Parathyroid adenoma (tissue), 2 donors: ENCODE measurements around the gene UACA.

ENCODE experiments used
- H2AFZ ChIP-seq: fragments of 300-600 bp; sonication (generic); one replicate; pipeline ENCODE4 v1.7.0; 2017; ENCODE audit warnings: antibody characterized with exemption, mild to moderate bottlenecking
- H3K27ac ChIP-seq: fragments of 300-600 bp; sonication (generic); one replicate; pipeline ENCODE4 v1.7.0; 2017
- H3K27me3 ChIP-seq: fragments of 300-600 bp; sonication (generic); one replicate; pipeline ENCODE4 v1.7.0; 2017; ENCODE audit warnings: low read length; ENCODE audit not compliant: control insufficient read depth, insufficient read depth
- H3K36me3 ChIP-seq: fragments of 300-600 bp; sonication (generic); one replicate; pipeline ENCODE4 v1.7.0; 2017; ENCODE audit warnings: low read length; ENCODE audit not compliant: control insufficient read depth, insufficient read depth
- H3K4me1 ChIP-seq: fragments of 300-600 bp; sonication (generic); one replicate; pipeline ENCODE4 v1.7.0; 2017; ENCODE audit warnings: control low read depth
- H3K4me2 ChIP-seq: fragments of 300-600 bp; sonication (generic); one replicate; pipeline ENCODE4 v1.7.0; 2017; ENCODE audit warnings: low read length
- H3K4me3 ChIP-seq: fragments of 300-600 bp; sonication (generic); one replicate; pipeline ENCODE4 v1.7.0; 2017; ENCODE audit warnings: low read depth, low read length
- H3K79me2 ChIP-seq: fragments of 300-600 bp; sonication (generic); one replicate; pipeline ENCODE4 v1.7.0; 2017; ENCODE audit warnings: control low read depth
- H3K9ac ChIP-seq: fragments of 300-600 bp; sonication (generic); one replicate; pipeline ENCODE4 v1.7.0; 2017; ENCODE audit warnings: mild to moderate bottlenecking
- H3K9me3 ChIP-seq: fragments of 300-600 bp; sonication (generic); one replicate; pipeline ENCODE4 v1.7.0; 2017; ENCODE audit warnings: low read length; ENCODE audit not compliant: control insufficient read depth
- CTCF ChIP-seq: fragments of 300-600 bp; sonication (generic); IDR thresholded peaks from one replicate; pipeline ENCODE4 v1.7.0; 2017; ENCODE audit warnings: antibody characterized with exemption, mild to moderate bottlenecking
- donor health status: primary hyperparathyroidism.

The UACA gene

GRCh38 chr15:70777170-70777926 is 14.0 kb upstream of the UACA start:
- TF ChIP-seq CTCF, result no peak
- no peak overlapping the region for H3K9ac ChIP-seq
- no peak overlapping the region for H2AFZ ChIP-seq
- H3K27ac ChIP-seq, result no peak overlapping the region
- H3K9me3 ChIP-seq, result no peaks in the 10 kb centered on the region
- no peaks in the 10 kb centered on the region for H3K79me2 ChIP-seq
- no peak overlapping the region for H3K4me3 ChIP-seq
- H3K4me2 ChIP-seq, result no peak overlapping the region
- no peaks in the 10 kb centered on the region for H3K4me1 ChIP-seq
- no peaks in the 10 kb centered on the region for H3K27me3 ChIP-seq
- no peaks in the 10 kb centered on the region for H3K36me3 ChIP-seq

GRCh38 chr15:70775160-70775559 is 11.8 kb upstream of the UACA start:
- H3K79me2 ChIP-seq, result no peaks in the 10 kb centered on the region
- no peak overlapping the region for H3K4me2 ChIP-seq
- H3K9ac ChIP-seq, result no peak overlapping the region
- H3K4me1 ChIP-seq, result no peaks in the 10 kb centered on the region
- H3K4me3 ChIP-seq, result no peak overlapping the region
- H3K27ac ChIP-seq, result no peak overlapping the region
- TF ChIP-seq CTCF, result no peak
- no peaks in the 10 kb centered on the region for H3K36me3 ChIP-seq
- H3K27me3 ChIP-seq, result no peaks in the 10 kb centered on the region
- H2AFZ ChIP-seq, result no peak overlapping the region
- H3K9me3 ChIP-seq, result no peaks in the 10 kb centered on the region

- Histone ChIP-seq H3K27me3 (no peaks in the 10 kb centered on the region), H3K79me2 (no peaks in the 10 kb centered on the region), H3K4me2 (no peak overlapping the region), H3K9ac (no peak overlapping the region), H3K4me3 (no peak overlapping the region), H3K4me1 (no peaks in the 10 kb centered on the region), H3K36me3 (no peaks in the 10 kb centered on the region), H2AFZ (no peak overlapping the region), H3K27ac (no peak overlapping the region), H3K9me3 (no peaks in the 10 kb centered on the region)
- TF ChIP-seq CTCF, result no peak
Observed at GRCh38 chr15:70772402-70772801, 9.0 kb upstream of the UACA start.

- Histone ChIP-seq H3K4me3 (no peak overlapping the region), H3K27me3 (no peaks in the 10 kb centered on the region), H3K9ac (no peak overlapping the region), H3K27ac (no peak overlapping the region), H3K36me3 (no peaks in the 10 kb centered on the region), H3K4me1 (no peaks in the 10 kb centered on the region), H3K9me3 (no peaks in the 10 kb centered on the region), H2AFZ (no peak overlapping the region), H3K4me2 (no peak overlapping the region), H3K79me2 (no peaks in the 10 kb centered on the region)
- TF ChIP-seq CTCF, result no peak
Observed at GRCh38 chr15:70770863-70771262, 7.5 kb upstream of the UACA start.

- Histone ChIP-seq H2AFZ (no peak overlapping the region), H3K4me3 (no peak overlapping the region), H3K79me2 (no peaks in the 10 kb centered on the region), H3K4me2 (no peak overlapping the region), H3K27ac (no peak overlapping the region), H3K36me3 (no peaks in the 10 kb centered on the region), H3K4me1 (no peaks in the 10 kb centered on the region), H3K9ac (no peak overlapping the region), H3K27me3 (no peaks in the 10 kb centered on the region), H3K9me3 (no peaks in the 10 kb centered on the region)
- no peak for TF ChIP-seq CTCF
Observed at GRCh38 chr15:70768257-70768883, 5.0 kb upstream of the UACA start.
